Subcutaneous abdominal adipose tissue (tissue), 5 donors: ENCODE data around the gene SP6.

Experiments used
- H3K27ac ChIP-seq: one replicate; pipeline ENCODE4 v1.7.0; 2013; ENCODE audit warnings: low read depth, mild to moderate bottlenecking, inconsistent platforms, low read length, moderate library complexity
- H3K27me3 ChIP-seq, 5 donors: one replicate each; pipeline ENCODE4 v1.7.0; 2013; ENCODE audit warnings: low read length in 5 of 5, inconsistent platforms in 1 of 5; ENCODE audit not compliant: control insufficient read depth in 5 of 5, insufficient read depth in 4 of 5
- H3K36me3 ChIP-seq, 5 donors: one replicate each; pipeline ENCODE4 v1.7.0; 2013; ENCODE audit warnings: low read length in 5 of 5; ENCODE audit not compliant: control insufficient read depth in 5 of 5, insufficient read depth in 5 of 5
- H3K4me1 ChIP-seq, 5 donors: one replicate each; pipeline ENCODE4 v1.7.0; 2013; ENCODE audit warnings: low read length in 5 of 5, mild to moderate bottlenecking in 3 of 5, moderate library complexity in 1 of 5; ENCODE audit not compliant: control insufficient read depth in 5 of 5, insufficient read depth in 5 of 5
- H3K4me3 ChIP-seq, 5 donors: one replicate each; pipeline ENCODE4 v1.7.0; 2013; ENCODE audit warnings: low read length in 5 of 5, low read depth in 1 of 5
- H3K9ac ChIP-seq, 5 donors: one replicate each; pipeline ENCODE4 v1.7.0; 2013; ENCODE audit warnings: low read length in 5 of 5, mild to moderate bottlenecking in 4 of 5, moderate library complexity in 3 of 5
- H3K9me3 ChIP-seq, 5 donors: one replicate each; pipeline ENCODE4 v1.7.0; 2013; ENCODE audit warnings: low read length in 5 of 5; ENCODE audit not compliant: control insufficient read depth in 5 of 5
- donor health status: healthy.
- donor health status: healthy.
- donor health status: healthy.
- donor health status: healthy.
- donor health status: healthy.

Gene SP6

DNA sequence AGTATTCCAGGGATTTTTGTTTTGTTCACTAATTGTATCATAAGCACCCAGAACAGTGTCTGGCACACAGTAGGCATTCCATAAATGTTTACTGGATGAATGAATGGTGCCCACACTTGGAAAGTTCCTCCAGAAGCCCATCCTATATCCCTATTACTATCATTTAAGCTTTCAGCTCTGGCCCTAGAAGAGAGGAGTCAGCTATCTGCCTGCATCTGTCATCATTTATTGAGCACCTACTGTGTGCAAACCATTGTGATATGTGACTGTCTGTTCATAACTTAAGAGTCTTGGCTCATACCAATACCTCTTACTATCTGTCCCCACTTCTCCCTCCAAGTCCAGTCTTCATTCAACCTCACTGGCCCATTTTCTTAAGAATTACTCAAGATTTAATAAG is 20.1 kb upstream of the SP6 start:
- Histone ChIP-seq H3K4me1 (peaks cover 3 to 18% (median 11%) of the 10 kb centered on the region in 5 donors), H3K36me3 (no peaks in the 10 kb centered on the region), H3K9ac (no peak overlapping the region), H3K4me3 (no peak overlapping the region), H3K27me3 (peaks cover 30 to 61% (median 42%) of the 10 kb centered on the region in 5 donors), H3K27ac (no peak overlapping the region), H3K9me3 (no peaks in the 10 kb centered on the region)

DNA sequence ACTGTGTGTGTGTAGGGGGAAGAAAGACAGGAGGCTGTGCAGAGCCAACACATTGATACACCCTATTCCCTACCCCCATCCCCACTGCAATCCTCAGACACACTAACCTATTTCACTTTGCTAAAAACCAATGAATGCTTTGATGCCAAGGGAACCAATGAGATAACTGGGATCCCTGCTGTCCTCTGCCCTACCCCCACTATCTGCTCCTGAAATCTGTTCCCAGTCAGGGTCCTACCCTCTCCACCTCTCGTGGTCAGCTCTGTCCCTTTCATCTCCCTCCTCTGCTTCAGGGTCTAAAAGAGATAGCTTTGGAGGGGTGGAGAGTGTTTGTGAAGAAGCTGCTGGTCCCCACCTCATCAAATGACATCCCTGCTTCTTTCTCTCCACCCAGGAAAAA is 19.1 kb upstream of the SP6 start:
- Histone ChIP-seq H3K4me3 (no peak overlapping the region), H3K4me1 (peaks cover 0 to 8% (median 1%) of the 10 kb centered on the region in 5 donors), H3K27me3 (peaks cover 30 to 65% (median 43%) of the 10 kb centered on the region in 5 donors)

GRCh38 chr17:47869114-47869513 is 18.2 kb upstream of the SP6 start:
- Histone ChIP-seq H3K9me3 (no peaks in the 10 kb centered on the region), H3K9ac (no peak overlapping the region), H3K4me3 (no peak overlapping the region), H3K27me3 (peaks cover 30 to 70% (median 48%) of the 10 kb centered on the region in 5 donors), H3K36me3 (no peaks in the 10 kb centered on the region), H3K27ac (no peak overlapping the region), H3K4me1 (peaks cover 0 to 6% (median 0%) of the 10 kb centered on the region in 5 donors)

More for the DNA sequence above, 19.1 kb upstream of the SP6 start:
- no peaks in the 10 kb centered on the region for H3K9me3 ChIP-seq
- H3K27ac ChIP-seq, result no peak overlapping the region
- no peak overlapping the region for H3K9ac ChIP-seq
- no peaks in the 10 kb centered on the region for H3K36me3 ChIP-seq

DNA sequence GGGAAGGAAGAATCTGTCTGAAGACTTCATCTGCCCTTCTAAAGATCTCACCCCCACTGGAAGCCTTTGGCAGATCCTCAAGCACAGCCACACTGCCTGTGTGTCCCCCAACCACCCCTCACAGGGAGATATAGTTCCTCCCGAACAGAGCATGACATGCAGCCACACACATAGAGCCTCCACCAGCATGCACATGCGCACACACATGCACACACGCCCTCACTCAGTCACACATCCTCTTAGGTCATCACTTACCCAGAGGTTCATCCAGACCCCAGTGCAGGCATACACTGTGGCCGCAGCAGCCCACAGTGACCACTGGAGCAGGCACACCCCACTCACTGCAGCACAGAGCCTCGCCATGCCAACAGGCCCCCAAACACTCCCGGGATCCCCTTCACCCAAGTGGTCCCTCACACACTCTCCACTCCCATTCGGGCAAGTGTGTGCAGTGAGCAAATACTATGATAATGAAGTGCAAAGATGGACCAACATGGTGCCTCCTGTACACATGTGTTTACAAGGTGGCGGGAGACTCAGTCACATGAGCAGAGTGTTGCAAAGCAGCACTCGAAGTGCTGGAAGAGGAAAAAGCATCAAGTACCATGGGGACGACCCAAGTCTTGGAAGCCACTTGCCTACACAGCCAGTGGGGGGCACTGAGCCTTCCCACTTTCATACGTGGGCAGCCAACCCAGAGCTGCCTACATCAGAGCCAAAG is 17.0 kb upstream of the SP6 start:
- no peaks in the 10 kb centered on the region for H3K9me3 ChIP-seq
- H3K4me3 ChIP-seq, result no peak overlapping the region
- peaks cover 0 to 6% (median 0%) of the 10 kb centered on the region in 5 donors for H3K4me1 ChIP-seq
- no peaks in the 10 kb centered on the region for H3K36me3 ChIP-seq
- H3K9ac ChIP-seq, result no peak overlapping the region
- no peak overlapping the region for H3K27ac ChIP-seq
- H3K27me3 ChIP-seq, result peaks cover 29 to 69% (median 48%) of the 10 kb centered on the region in 5 donors

DNA sequence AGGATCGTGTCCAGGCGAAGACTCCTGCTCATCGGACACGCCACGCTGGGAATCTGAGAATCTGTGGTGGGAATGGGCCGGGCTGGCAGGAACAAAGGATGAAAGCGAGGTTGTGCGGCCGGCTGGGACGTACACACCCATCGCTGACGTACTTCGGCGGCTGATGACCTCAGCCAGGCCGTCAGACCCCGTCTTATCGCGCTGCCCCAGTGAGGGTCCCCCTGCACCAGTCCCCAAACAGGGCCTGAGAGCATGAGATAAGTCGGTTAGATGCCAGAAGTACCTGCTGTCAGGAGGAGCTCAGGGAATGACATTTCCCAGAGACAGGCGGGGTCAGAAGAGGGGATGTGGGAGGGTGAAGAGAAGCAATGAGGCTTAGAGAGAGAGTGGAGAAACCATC is 16.0 kb upstream of the SP6 start:
- peaks cover 22 to 61% (median 43%) of the 10 kb centered on the region in 5 donors for H3K27me3 ChIP-seq
- no peaks in the 10 kb centered on the region for H3K9me3 ChIP-seq
- H3K4me3 ChIP-seq, result no peak overlapping the region
- H3K27ac ChIP-seq, result no peak overlapping the region
- H3K4me1 ChIP-seq, result no peaks in the 10 kb centered on the region
- H3K36me3 ChIP-seq, result no peaks in the 10 kb centered on the region
- H3K9ac ChIP-seq, result no peak overlapping the region

DNA sequence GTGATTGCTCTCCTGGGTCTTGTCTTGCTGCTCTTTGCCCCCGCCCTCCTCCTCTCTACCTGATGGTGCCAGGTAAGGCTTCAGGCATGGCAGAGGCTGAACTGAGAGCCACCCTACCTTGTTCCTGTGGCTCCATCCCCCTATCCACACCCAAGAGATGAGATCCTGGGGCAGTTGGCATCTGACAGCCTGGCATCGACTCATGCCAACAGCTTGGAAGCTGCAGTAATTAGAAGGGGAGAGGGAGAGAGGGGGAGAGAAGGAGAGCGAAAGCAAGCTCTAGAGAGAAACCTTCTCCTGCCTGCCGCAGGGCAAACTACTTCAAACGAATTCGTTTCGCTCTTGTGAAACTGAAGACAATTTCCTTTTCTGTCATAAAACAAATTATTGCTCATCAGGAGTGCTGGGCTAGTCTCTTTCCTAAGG is 13.8 kb upstream of the SP6 start:
- Histone ChIP-seq H3K9me3 (no peaks in the 10 kb centered on the region), H3K27me3 (peaks cover 11 to 45% (median 35%) of the 10 kb centered on the region in 5 donors), H3K9ac (no peak overlapping the region), H3K4me3 (no peak overlapping the region), H3K36me3 (no peaks in the 10 kb centered on the region), H3K4me1 (no peaks in the 10 kb centered on the region), H3K27ac (no peak overlapping the region)

- Histone ChIP-seq H3K27me3 (peaks cover 6 to 33% (median 27%) of the 10 kb centered on the region in 5 donors), H3K9me3 (no peaks in the 10 kb centered on the region), H3K4me3 (no peak overlapping the region)
Measured at GRCh38 chr17:47862621-47863440, 11.9 kb upstream of the SP6 start.

DNA sequence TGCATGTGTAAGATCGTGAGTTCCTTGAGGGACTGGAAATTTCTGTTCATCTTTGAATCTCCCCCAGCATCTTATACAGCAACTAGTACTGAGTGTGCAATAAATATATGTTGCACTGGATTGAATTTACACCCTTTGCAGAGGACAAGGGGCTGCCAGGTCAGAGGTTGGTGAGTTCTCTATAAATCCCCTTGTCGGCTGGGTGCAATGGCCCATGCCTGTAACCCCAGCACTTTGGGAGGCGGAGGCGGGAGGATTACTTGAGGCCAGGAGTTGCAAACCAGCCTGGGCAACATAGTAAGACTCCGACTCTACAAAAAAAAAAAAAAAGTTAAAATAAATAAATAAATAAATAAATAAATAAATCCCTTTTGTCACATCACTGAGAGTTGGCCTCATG is 9.4 kb upstream of the SP6 start:
- no peak overlapping the region for H3K27ac ChIP-seq
- peaks cover 10 to 37% (median 13%) of the 10 kb centered on the region in 5 donors for H3K27me3 ChIP-seq
- H3K4me1 ChIP-seq, result peaks cover 0 to 14% (median 2%) of the 10 kb centered on the region in 5 donors

More at GRCh38 chr17:47862621-47863440, 11.9 kb upstream of the SP6 start:
- H3K36me3 ChIP-seq, result no peaks in the 10 kb centered on the region
- no peak overlapping the region for H3K27ac ChIP-seq
- H3K4me1 ChIP-seq, result no peaks in the 10 kb centered on the region
- no peak overlapping the region for H3K9ac ChIP-seq

DNA sequence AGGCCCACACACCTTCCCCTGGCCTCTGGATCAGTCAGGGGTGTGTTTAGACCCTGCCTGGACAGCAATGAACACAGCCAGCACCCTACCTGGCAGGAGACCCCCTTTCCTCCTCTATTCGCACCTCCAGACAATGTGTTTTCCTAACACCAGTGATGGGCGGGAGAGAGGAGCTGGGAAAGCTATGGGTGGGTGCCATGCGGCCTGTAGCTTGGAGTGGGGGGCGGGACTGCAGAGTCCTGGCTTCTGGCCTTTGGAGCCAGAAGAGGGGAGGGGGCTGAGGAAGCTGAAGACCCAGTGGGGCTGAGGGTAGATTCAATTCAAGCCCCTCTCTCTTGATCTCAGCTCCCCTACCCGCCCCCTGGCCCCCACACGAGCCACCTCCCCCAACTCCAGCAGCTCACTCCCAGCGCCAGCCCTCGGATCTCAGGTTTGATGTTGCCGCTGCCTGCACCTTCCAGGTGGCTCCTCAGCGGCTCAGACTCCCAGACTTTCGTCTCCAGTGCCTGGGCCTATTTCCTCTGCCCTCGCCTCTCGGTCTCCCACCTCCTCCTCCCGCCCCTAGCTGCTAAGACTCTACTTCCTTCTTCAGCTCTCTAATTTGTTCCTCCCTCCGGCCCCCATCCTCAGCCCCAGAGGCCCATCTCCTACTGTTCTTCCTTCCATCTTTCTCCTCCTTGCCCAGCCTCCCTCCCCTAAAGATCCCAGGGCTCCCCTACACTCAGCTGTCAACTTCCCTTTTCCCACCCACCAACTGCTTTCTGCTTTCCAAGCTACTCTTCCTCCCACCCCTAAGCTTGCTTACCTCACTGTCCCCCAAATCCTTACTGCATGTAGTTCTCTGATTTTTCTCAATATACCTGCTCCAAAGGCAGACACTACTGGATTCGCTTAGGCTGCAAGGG is 6.8 kb upstream of the SP6 start:
- Histone ChIP-seq H3K9me3 (no peaks in the 10 kb centered on the region), H3K9ac (no peak overlapping the region), H3K27me3 (peaks cover 14 to 52% (median 32%) of the 10 kb centered on the region in 5 donors), H3K36me3 (no peaks in the 10 kb centered on the region), H3K4me1 (peaks cover 0 to 15% (median 2%) of the 10 kb centered on the region in 5 donors), H3K27ac (no peak overlapping the region), H3K4me3 (no peak overlapping the region)

More for the DNA sequence above, 9.4 kb upstream of the SP6 start:
- Histone ChIP-seq H3K4me3 (no peak overlapping the region), H3K9me3 (no peaks in the 10 kb centered on the region), H3K9ac (no peak overlapping the region), H3K36me3 (no peaks in the 10 kb centered on the region)
